Measurements from ENCODE around the gene KAZN. TPM values are rescaled to one million over a fixed set of nuclear protein-coding genes. Genes with fewer than 3 reads are reported as not detected.

Gene KAZN
- total RNA-seq, 2 donors from 2014 or later = 3.4 to 12.2 TPM

GRCh38 chr1:15070145-15070748 is 471.8 kb downstream of the KAZN start:
- WGBS, 2 donors = 89 to 91% methylated on average over 10 to 13 of the region's 14 CpGs
- TF ChIP-seq, protein P1, sequence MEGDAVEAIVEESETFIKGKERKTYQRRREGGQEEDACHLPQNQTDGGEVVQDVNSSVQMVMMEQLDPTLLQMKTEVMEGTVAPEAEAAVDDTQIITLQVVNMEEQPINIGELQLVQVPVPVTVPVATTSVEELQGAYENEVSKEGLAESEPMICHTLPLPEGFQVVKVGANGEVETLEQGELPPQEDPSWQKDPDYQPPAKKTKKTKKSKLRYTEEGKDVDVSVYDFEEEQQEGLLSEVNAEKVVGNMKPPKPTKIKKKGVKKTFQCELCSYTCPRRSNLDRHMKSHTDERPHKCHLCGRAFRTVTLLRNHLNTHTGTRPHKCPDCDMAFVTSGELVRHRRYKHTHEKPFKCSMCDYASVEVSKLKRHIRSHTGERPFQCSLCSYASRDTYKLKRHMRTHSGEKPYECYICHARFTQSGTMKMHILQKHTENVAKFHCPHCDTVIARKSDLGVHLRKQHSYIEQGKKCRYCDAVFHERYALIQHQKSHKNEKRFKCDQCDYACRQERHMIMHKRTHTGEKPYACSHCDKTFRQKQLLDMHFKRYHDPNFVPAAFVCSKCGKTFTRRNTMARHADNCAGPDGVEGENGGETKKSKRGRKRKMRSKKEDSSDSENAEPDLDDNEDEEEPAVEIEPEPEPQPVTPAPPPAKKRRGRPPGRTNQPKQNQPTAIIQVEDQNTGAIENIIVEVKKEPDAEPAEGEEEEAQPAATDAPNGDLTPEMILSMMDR (IDR thresholded peaks at IDR 0.05) = no peak
- TF ChIP-seq POLR2A (IDR thresholded peaks at IDR 0.05) = no peak
- intact Hi-C loops (cut with DNase I) = no loop called here
- ATAC-seq (no peak), DNase-seq (no peak)
- H3K4me3 ChIP-seq = no peak overlapping the region
- H3K27me3 ChIP-seq = no peaks in the 10 kb centered on the region
- H3K9me3 ChIP-seq = no peaks in the 10 kb centered on the region
- H3K27ac ChIP-seq = no peak overlapping the region
- H3K4me1 ChIP-seq = no peaks in the 10 kb centered on the region
- no peaks in the 10 kb centered on the region for H3K36me3 ChIP-seq (replicated peaks in 1 of 2; ENCODE audit: insufficient read depth in 1 of 2, low read depth in 2 of 2)

DNA sequence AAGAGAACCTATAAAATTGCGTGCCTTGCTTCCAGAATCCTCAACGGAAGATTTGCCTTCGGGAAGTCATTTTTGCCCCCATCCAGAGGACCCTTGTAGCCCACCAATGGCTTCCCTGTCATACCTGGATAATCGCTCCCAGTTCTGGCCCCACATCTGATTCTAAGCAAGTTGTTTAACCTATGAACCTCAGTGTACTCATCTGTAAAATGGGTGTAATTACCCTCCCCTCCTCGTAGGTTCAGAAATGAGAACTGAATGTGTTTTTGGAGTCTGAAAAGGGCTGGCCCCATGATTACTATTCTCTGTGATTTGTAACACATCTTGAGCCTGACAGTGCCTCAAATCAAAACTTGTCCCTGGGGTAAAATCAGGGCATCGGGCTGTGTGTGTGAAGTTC is 473.5 kb downstream of the KAZN start:
- Histone ChIP-seq H3K27me3 (no peaks in the 10 kb centered on the region), H3K9me3 (no peaks in the 10 kb centered on the region), H3K4me1 (no peaks in the 10 kb centered on the region), H3K36me3 (replicated peaks in 1 of 2; ENCODE audit: insufficient read depth in 1 of 2, low read depth in 2 of 2) (no peaks in the 10 kb centered on the region), H3K27ac (no peak overlapping the region), H3K4me3 (no peak overlapping the region)
- intact Hi-C loops (cut with DNase I) = no loop called here
- no peak for ATAC-seq
- 92 to 95% methylated on average over 6 of the region's 6 CpGs for WGBS, 2 donors
- TF ChIP-seq, protein P1 (IDR thresholded peaks at IDR 0.05) = no peak
- no peak for TF ChIP-seq POLR2A (IDR thresholded peaks at IDR 0.05)
- DNase-seq = no peak

DNA sequence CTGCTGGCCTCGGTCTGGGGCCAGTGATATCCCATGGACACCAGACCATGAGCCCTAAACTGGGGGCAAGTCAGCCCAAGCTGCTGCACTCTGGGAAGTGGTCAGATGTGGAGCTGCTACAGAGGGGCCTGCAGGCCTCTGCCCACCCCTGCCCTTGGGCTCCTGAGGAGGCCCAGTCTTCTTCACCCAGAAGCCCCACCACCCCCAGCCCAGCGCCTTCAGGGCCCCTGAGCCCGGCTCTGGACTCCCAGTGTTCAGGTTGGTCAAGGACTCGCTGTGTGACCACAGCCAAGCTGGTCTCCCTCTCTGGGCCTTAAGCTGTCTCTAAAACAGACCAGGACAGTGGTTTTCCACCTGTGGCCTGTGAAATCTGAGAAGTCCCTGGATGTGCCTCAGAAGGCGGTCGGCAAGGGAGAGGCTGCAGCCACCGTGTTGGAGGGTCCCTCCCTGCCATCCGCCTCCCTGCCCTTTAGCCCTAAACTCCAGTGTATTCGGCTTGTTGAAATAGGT is 475.4 kb downstream of the KAZN start:
- intact Hi-C loops (cut with DNase I) = no loop called here
- no peak overlapping the region for H3K27ac ChIP-seq
- H3K36me3 ChIP-seq (replicated peaks in 1 of 2; ENCODE audit: insufficient read depth in 1 of 2, low read depth in 2 of 2) = no peaks in the 10 kb centered on the region
- H3K27me3 ChIP-seq = no peaks in the 10 kb centered on the region
- H3K4me1 ChIP-seq = no peaks in the 10 kb centered on the region
- WGBS, 2 donors = 87 to 91% methylated on average over 5 to 9 of the region's 9 CpGs
- no peak overlapping the region for H3K4me3 ChIP-seq
- TF ChIP-seq POLR2A (IDR thresholded peaks at IDR 0.05) = no peak
- TF ChIP-seq, protein P1 (IDR thresholded peaks at IDR 0.05) = no peak
- H3K9me3 ChIP-seq = no peaks in the 10 kb centered on the region
- ATAC-seq (no peak), DNase-seq (no peak)

DNA sequence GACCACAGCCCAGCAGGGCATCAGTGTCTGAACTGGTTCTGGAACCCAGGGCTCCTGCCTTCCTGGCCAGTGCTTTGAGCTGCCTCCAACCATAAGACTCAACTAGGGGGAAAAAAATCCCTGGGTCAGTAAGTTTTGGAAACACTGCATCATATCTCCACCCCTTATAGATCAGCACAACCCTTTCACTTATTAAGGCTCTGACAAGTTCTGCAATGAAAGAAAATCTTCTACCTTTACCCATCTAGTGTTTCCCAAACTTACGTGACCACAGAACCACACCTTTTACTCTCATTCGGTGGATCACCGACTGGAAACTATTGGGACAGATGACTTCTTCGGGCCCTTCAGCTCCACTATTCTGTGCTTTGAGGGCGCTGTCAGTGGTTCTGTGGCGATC is 476.7 kb downstream of the KAZN start:
- no peak for DNase-seq
- 91% methylated on average over 6 of the region's 6 CpGs for WGBS, 2 donors

DNA sequence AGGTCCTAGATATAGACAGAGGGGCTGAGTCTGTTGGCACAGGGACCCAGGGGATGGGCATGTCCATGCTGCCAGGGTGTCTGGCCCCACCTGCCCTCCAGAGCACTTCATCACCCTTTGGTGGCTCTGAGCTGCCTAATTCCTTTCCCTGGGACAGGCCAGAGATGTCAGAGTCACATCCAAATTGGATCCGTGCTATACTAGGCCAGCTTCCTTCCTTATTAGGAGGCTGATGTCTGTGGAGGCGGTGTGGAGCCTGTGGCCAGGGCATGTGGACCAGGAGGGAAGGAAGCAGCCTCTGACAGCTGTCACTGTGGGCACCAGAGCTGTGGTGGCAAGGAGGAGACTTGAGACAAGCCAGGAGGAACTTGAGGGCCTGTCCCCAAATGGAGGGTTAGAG is 477.3 kb downstream of the KAZN start:
- H3K4me1 ChIP-seq = no peaks in the 10 kb centered on the region
- no peak for DNase-seq
- H3K36me3 ChIP-seq (replicated peaks in 1 of 2; ENCODE audit: insufficient read depth in 1 of 2, low read depth in 2 of 2) = no peaks in the 10 kb centered on the region
- no peak for TF ChIP-seq POLR2A (IDR thresholded peaks at IDR 0.05)
- TF ChIP-seq, protein P1 (IDR thresholded peaks at IDR 0.05) = no peak
- H3K27me3 ChIP-seq = no peaks in the 10 kb centered on the region
- H3K27ac ChIP-seq = no peak overlapping the region
- no peak overlapping the region for H3K4me3 ChIP-seq
- 56 to 60% methylated on average over 1 to 2 of the region's 2 CpGs for WGBS, 2 donors
- intact Hi-C loops (cut with DNase I) = no loop called here
- no peaks in the 10 kb centered on the region for H3K9me3 ChIP-seq
- no peak for ATAC-seq

More for the DNA sequence above, 476.7 kb downstream of the KAZN start:
- no peaks in the 10 kb centered on the region for H3K4me1 ChIP-seq
- H3K9me3 ChIP-seq = no peaks in the 10 kb centered on the region
- no peaks in the 10 kb centered on the region for H3K27me3 ChIP-seq
- H3K27ac ChIP-seq = no peak overlapping the region
- no peaks in the 10 kb centered on the region for H3K36me3 ChIP-seq (replicated peaks in 1 of 2; ENCODE audit: insufficient read depth in 1 of 2, low read depth in 2 of 2)
- no peak for TF ChIP-seq POLR2A (IDR thresholded peaks at IDR 0.05)
- no peak overlapping the region for H3K4me3 ChIP-seq
- no peak for ATAC-seq
- intact Hi-C loops (cut with DNase I) = no loop called here

Data from body of pancreas (tissue), 4 donors.